Smooth muscle cell (in vitro differentiated cells): Measurements from ENCODE around the gene MAN2A2. TPM values are rescaled to one million over a fixed set of nuclear protein-coding genes. Genes with fewer than 3 reads are reported as not detected.

ENCODE experiments used
- DNase-seq: peaks from one replicate; lab custom pipeline; 2025; ENCODE audit not compliant: unreplicated experiment; lab: John Stamatoyannopoulos, UW
- H2AFZ ChIP-seq: fragments of 200-600 bp; sonication (generic); 2 replicates; pipeline ENCODE4 v1.6.0; 2016; ENCODE audit warnings: antibody characterized with exemption, low read depth, mild to moderate bottlenecking
- H3F3A ChIP-seq: fragments of 200-600 bp; sonication (generic); 2 replicates; pipeline ENCODE4 v1.6.0; 2017; ENCODE audit warnings: antibody characterized with exemption, low read depth
- H3K27ac ChIP-seq: fragments of 200-600 bp; sonication (generic); 2 replicates; pipeline ENCODE4 v1.5.1; 2016; ENCODE audit warnings: low read depth, mild to moderate bottlenecking
- H3K27me3 ChIP-seq: fragments of 200-600 bp; sonication (generic); 2 replicates; pipeline ENCODE4 v1.6.1; 2016; ENCODE audit warnings: low read depth, mild to moderate bottlenecking
- H3K36me3 ChIP-seq: fragments of 200-600 bp; sonication (generic); 2 replicates; pipeline ENCODE4 v1.5.1; 2016; ENCODE audit warnings: low read depth
- H3K4me1 ChIP-seq: fragments of 200-600 bp; sonication (generic); 2 replicates; pipeline ENCODE4 v1.5.1; 2016; ENCODE audit warnings: low read depth
- H3K4me2 ChIP-seq: fragments of 200-600 bp; sonication (generic); 2 replicates; pipeline ENCODE4 v1.6.0; 2016; ENCODE audit warnings: mild to moderate bottlenecking
- H3K4me3 ChIP-seq: fragments of 200-600 bp; sonication (generic); 2 replicates; pipeline ENCODE4 v1.5.1; 2016; ENCODE audit warnings: mild to moderate bottlenecking
- H3K79me2 ChIP-seq: fragments of 200-600 bp; sonication (generic); 2 replicates; pipeline ENCODE4 v1.6.0; 2016; ENCODE audit warnings: low read depth, mild to moderate bottlenecking
- H3K9ac ChIP-seq: fragments of 200-600 bp; sonication (generic); 2 replicates; pipeline ENCODE4 v1.6.0; 2016; ENCODE audit warnings: low read depth
- H3K9me3 ChIP-seq: fragments of 200-600 bp; sonication (generic); replicated peaks from 2 replicates; pipeline ENCODE4 v1.5.1; 2016; ENCODE audit warnings: low read depth
- H4K20me1 ChIP-seq: fragments of 200-600 bp; sonication (generic); 2 replicates; pipeline ENCODE4 v1.6.0; 2016; ENCODE audit warnings: low read depth
- CTCF ChIP-seq: fragments of 200-600 bp; sonication (generic); IDR thresholded peaks from 2 replicates; pipeline ENCODE4 v1.5.1; 2017; ENCODE audit warnings: borderline replicate concordance, mild to moderate bottlenecking, antibody characterized with exemption; ENCODE audit not compliant: insufficient read depth, poor library complexity, severe bottlenecking
- WGBS: methylation state at CpG from one replicate; pipeline ENCODE4 v1.1.7; 2016; ENCODE audit warnings: low lambda C conversion rate; 5-methylcytosine and 5-hydroxymethylcytosine counted together
- polyA plus RNA-seq: library from polyadenylated mRNA; unstranded; fragments of >200 nt; fragmentation: Nextera tagmentation; extraction: Ambion mirVana; gene quantifications from 2 replicates; pipeline ENCODE4 v1.2.1, GENCODE V29; 2016
- total RNA-seq: library from RNA; depleted of rRNA; stranded (reverse); fragments of >200 nt; gene quantifications from 2 replicates; pipeline ENCODE4 v1.2.3, GENCODE V29; 2014

Gene MAN2A2
- total and polyA plus RNA-seq, 2 experiments from 2014 or later, result 9.7 to 11.0 TPM

GRCh38 chr15:90912770-90913075, 9.6 kb downstream of the MAN2A2 start:
- no peak overlapping the region for H3K27ac ChIP-seq
- no peak overlapping the region for H2AFZ ChIP-seq
- H4K20me1 ChIP-seq, result no peaks in the 10 kb centered on the region
- H3K79me2 ChIP-seq, result no peaks in the 10 kb centered on the region
- no peaks in the 10 kb centered on the region for H3K27me3 ChIP-seq
- H3K4me2 ChIP-seq, result no peak overlapping the region
- no peaks in the 10 kb centered on the region for H3F3A ChIP-seq
- no peak for TF ChIP-seq CTCF
- H3K9me3 ChIP-seq, result no peaks in the 10 kb centered on the region
- H3K9ac ChIP-seq, result no peak overlapping the region
- no peak for DNase-seq
- H3K36me3 ChIP-seq, result no peaks in the 10 kb centered on the region
- no peak overlapping the region for H3K4me3 ChIP-seq
- no peaks in the 10 kb centered on the region for H3K4me1 ChIP-seq
- 96% methylated on average over 7 of the region's 7 CpGs for WGBS

- Histone ChIP-seq H3K27me3 (no peaks in the 10 kb centered on the region), H3K27ac (no peak overlapping the region), H3F3A (no peaks in the 10 kb centered on the region), H3K36me3 (no peaks in the 10 kb centered on the region), H3K4me2 (no peak overlapping the region), H3K4me1 (no peaks in the 10 kb centered on the region), H3K9me3 (no peaks in the 10 kb centered on the region), H2AFZ (no peak overlapping the region), H3K4me3 (no peak overlapping the region), H3K9ac (no peak overlapping the region), H4K20me1 (no peaks in the 10 kb centered on the region), H3K79me2 (no peaks in the 10 kb centered on the region)
- 89% methylated on average over 8 of the region's 12 CpGs for WGBS
- TF ChIP-seq CTCF, result no peak
- no peak for DNase-seq
These were observed 10.4 kb downstream of the MAN2A2 start for GRCh38 chr15:90913398-90913944.

- H3K4me3 ChIP-seq, result no peak overlapping the region
- H3K9me3 ChIP-seq, result no peaks in the 10 kb centered on the region
- no peak overlapping the region for H3K9ac ChIP-seq
- H3K36me3 ChIP-seq, result no peaks in the 10 kb centered on the region
- no peak for TF ChIP-seq CTCF
- H3K27me3 ChIP-seq, result no peaks in the 10 kb centered on the region
- 97% methylated on average over 22 of the region's 22 CpGs for WGBS
- H2AFZ ChIP-seq, result no peak overlapping the region
- no peak for DNase-seq
- no peaks in the 10 kb centered on the region for H3K4me1 ChIP-seq
- H4K20me1 ChIP-seq, result no peaks in the 10 kb centered on the region
- H3K79me2 ChIP-seq, result no peaks in the 10 kb centered on the region
- no peak overlapping the region for H3K4me2 ChIP-seq
- H3K27ac ChIP-seq, result no peak overlapping the region
- H3F3A ChIP-seq, result no peaks in the 10 kb centered on the region
These were observed 11.4 kb downstream of the MAN2A2 start for GRCh38 chr15:90914305-90915080.

GRCh38 chr15:90915216-90915807, 12.2 kb downstream of the MAN2A2 start:
- Histone ChIP-seq H3K4me3 (no peak overlapping the region), H3F3A (no peaks in the 10 kb centered on the region), H3K27me3 (no peaks in the 10 kb centered on the region), H3K27ac (peak overlapping the region; percentile 7), H3K79me2 (no peaks in the 10 kb centered on the region), H3K4me1 (no peaks in the 10 kb centered on the region), H3K4me2 (no peak overlapping the region), H3K9ac (no peak overlapping the region), H4K20me1 (no peaks in the 10 kb centered on the region), H3K9me3 (no peaks in the 10 kb centered on the region), H2AFZ (no peak overlapping the region), H3K36me3 (no peaks in the 10 kb centered on the region)
- WGBS, result 88% methylated on average over 7 of the region's 7 CpGs
- TF ChIP-seq CTCF, result no peak
- DNase-seq, result no peak
